ENCODE data around the gene GAS5. TPM values are rescaled to one million over a fixed set of nuclear protein-coding genes. Genes with fewer than 3 reads are reported as not detected.

GAS5 gene
- total RNA-seq, 1 donor from 2014 or later: 466 TPM

- intact Hi-C loops (cut with DNase I): loop anchor here (5.0 kb wide), 1 partner anchor 389 kb away; the partner anchor contains the start of gene PRDX6
- H3K27ac ChIP-seq: peak overlapping the region; percentile 99
- TF ChIP-seq CTCF (IDR thresholded peaks at IDR 0.05) (no peak), POLR2AphosphoS5 (IDR thresholded peaks at IDR 0.05; ENCODE audit: insufficient read depth in 1 of 2, low read depth in 1 of 2) (no peak), POLR2A (IDR thresholded peaks at IDR 0.05) (no peak)
- peaks cover 7 to 61% of the 10 kb centered on the region in 2 donors for H3K36me3 ChIP-seq
- no peaks in the 10 kb centered on the region for H3K27me3 ChIP-seq
- no peak for DNase-seq (ENCODE audit: extremely low spot score in 2 of 2)
- peak overlapping the region; percentile 86 to 92 for H3K4me3 ChIP-seq
- H3K9me3 ChIP-seq: no peaks in the 10 kb centered on the region
- peaks cover 42% of the 10 kb centered on the region for H3K4me1 ChIP-seq
Measured at GRCh38 chr1:173866413-173867115, 1.2 kb downstream of the GAS5 start.

- H3K36me3 ChIP-seq: peaks cover 7 to 56% of the 10 kb centered on the region in 2 donors
Measured at GRCh38 chr1:173865468-173866164, 2.2 kb downstream of the GAS5 start.

GRCh38 chr1:173864179-173864867 lies 3.5 kb downstream of the GAS5 start:
- Histone ChIP-seq H3K27ac (no peak overlapping the region), H3K9me3 (no peaks in the 10 kb centered on the region), H3K4me1 (peaks cover 37% of the 10 kb centered on the region), H3K36me3 (peaks cover 7 to 52% of the 10 kb centered on the region in 2 donors), H3K4me3 (no peak overlapping the region), H3K27me3 (no peaks in the 10 kb centered on the region)
- TF ChIP-seq POLR2A (IDR thresholded peaks at IDR 0.05) (no peak), CTCF (IDR thresholded peaks at IDR 0.05) (no peak), POLR2AphosphoS5 (IDR thresholded peaks at IDR 0.05; ENCODE audit: insufficient read depth in 1 of 2, low read depth in 1 of 2) (no peak)
- no peak for DNase-seq (ENCODE audit: extremely low spot score in 2 of 2)
- intact Hi-C loops (cut with DNase I): no loop called here

More at GRCh38 chr1:173865468-173866164, 2.2 kb downstream of the GAS5 start:
- intact Hi-C loops (cut with DNase I): loop anchor here (5.0 kb wide), 1 partner anchor 388 kb away; the partner anchor contains the start of gene PRDX6
- Histone ChIP-seq H3K27me3 (no peaks in the 10 kb centered on the region), H3K4me1 (peaks cover 42% of the 10 kb centered on the region), H3K9me3 (no peaks in the 10 kb centered on the region), H3K4me3 (peak overlapping the region in 1 of 2 donors; percentile 92), H3K27ac (no peak overlapping the region)
- no peak for TF ChIP-seq CTCF (IDR thresholded peaks at IDR 0.05)
- no peak for TF ChIP-seq POLR2A (IDR thresholded peaks at IDR 0.05)
- TF ChIP-seq POLR2AphosphoS5 (IDR thresholded peaks at IDR 0.05; ENCODE audit: insufficient read depth in 1 of 2, low read depth in 1 of 2): no peak
- DNase-seq (ENCODE audit: extremely low spot score in 2 of 2): no peak

GRCh38 chr1:173863224-173864161 lies 4.3 kb downstream of the GAS5 start:
- Histone ChIP-seq H3K4me1 (peaks cover 29% of the 10 kb centered on the region), H3K27me3 (no peaks in the 10 kb centered on the region), H3K4me3 (no peak overlapping the region), H3K9me3 (no peaks in the 10 kb centered on the region), H3K36me3 (peaks cover 7 to 60% of the 10 kb centered on the region in 2 donors), H3K27ac (no peak overlapping the region)
- intact Hi-C loops (cut with DNase I): no loop called here
- TF ChIP-seq POLR2A (IDR thresholded peaks at IDR 0.05) (no peak), POLR2AphosphoS5 (IDR thresholded peaks at IDR 0.05; ENCODE audit: insufficient read depth in 1 of 2, low read depth in 1 of 2) (no peak), CTCF (IDR thresholded peaks at IDR 0.05) (no peak)
- DNase-seq (ENCODE audit: extremely low spot score in 2 of 2): no peak

Data from vagina (tissue), 2 donors.